ENCODE data around the gene CDH13.

DNA sequence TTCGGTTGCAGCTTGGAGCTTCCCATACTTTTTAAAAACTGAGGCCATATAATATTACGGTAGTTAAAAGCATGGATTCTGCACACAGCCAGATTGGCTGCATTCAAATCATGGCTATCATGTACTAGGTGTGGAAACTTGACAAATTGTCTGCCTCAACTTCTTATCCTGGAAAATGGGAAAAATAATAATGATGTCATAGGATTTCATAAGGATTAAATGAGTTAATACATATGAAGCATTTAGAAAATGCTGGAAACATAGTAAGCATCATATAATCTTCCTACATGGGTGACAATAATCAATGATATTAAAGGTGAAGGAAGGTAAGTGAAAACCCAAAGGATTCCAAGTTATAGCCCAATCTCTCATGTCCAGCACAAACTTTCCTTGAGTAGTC, 592.5 kb downstream of the CDH13 start:
- TF ChIP-seq CTCF (IDR thresholded peaks at IDR 0.05; ENCODE audit: poor library complexity) (no peak), EZH2phosphoT487 (IDR thresholded peaks at IDR 0.05; ENCODE audit: low read depth, severe bottlenecking, unreplicated experiment) (no peak), EZH2 (IDR thresholded peaks at IDR 0.05; ENCODE audit: borderline replicate concordance) (no peak)

Measured in hepatocyte (in vitro differentiated cells).